GM18907 (cell line): Measurements from ENCODE around the gene PAN3.

ENCODE experiments used
- ATAC-seq: cut with Tn5 transposase; IDR thresholded peaks from one replicate; pipeline ENCODE4 v1.9.1; 2021; ENCODE audit warnings: mild to moderate bottlenecking, moderate library complexity; ENCODE audit not compliant: unreplicated experiment

Gene PAN3

GRCh38 chr13:28283600-28283999 lies 145.3 kb downstream of the PAN3 start:
- ATAC-seq: no peak

GRCh38 chr13:28286263-28286662 lies 147.9 kb downstream of the PAN3 start:
- ATAC-seq: peak; percentile 54

DNA sequence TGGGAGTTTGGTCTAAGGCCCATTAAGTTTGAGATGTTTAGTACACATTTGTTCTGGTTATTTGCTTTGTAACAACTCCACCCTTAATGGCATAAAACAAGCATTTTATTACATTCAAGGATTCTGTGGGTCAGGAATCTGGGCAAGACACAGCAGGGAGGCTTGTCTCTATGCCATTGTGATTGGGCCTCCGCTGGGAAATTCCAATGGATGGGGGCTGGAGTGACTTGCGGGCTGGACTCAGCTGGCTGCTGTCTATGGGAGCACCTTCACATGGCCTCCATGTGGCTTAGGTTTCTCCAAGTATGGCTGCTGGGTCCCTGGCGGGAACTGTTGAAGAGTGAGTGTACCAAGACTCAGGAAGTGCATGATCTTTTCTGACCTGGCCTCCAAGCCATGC lies 159.0 kb downstream of the PAN3 start:
- no peak for ATAC-seq

GRCh38 chr13:28299916-28300315 lies 161.6 kb downstream of the PAN3 start:
- no peak for ATAC-seq

- no peak for ATAC-seq
Measured at GRCh38 chr13:28301839-28302238, 163.5 kb downstream of the PAN3 start.

DNA sequence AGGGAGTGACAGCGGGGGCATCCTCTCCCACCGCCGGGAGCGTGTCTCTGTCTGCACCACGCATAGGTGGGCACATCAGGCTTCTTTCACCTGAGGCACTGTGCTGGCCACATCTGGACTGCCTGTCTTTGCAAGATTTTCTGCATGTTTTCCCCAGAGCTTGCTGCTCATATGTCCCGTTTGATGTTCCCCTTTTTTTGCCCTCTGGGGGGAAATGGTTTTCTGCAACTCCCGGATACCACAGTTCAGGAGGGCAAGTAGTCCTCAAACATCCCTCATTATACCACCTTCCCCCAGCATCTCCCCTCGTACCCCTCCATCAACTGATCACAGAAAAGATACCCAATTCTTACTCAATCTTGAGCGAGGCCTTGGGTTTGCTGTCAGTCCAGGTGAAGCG lies 168.0 kb downstream of the PAN3 start:
- no peak for ATAC-seq

GRCh38 chr13:28313579-28313978 lies 175.2 kb downstream of the PAN3 start:
- ATAC-seq: no peak

GRCh38 chr13:28314879-28315278 lies 176.5 kb downstream of the PAN3 start:
- ATAC-seq: no peak

GRCh38 chr13:28316129-28316528 lies 177.8 kb downstream of the PAN3 start:
- no peak for ATAC-seq

GRCh38 chr13:28316836-28317235 lies 178.5 kb downstream of the PAN3 start:
- no peak for ATAC-seq

DNA sequence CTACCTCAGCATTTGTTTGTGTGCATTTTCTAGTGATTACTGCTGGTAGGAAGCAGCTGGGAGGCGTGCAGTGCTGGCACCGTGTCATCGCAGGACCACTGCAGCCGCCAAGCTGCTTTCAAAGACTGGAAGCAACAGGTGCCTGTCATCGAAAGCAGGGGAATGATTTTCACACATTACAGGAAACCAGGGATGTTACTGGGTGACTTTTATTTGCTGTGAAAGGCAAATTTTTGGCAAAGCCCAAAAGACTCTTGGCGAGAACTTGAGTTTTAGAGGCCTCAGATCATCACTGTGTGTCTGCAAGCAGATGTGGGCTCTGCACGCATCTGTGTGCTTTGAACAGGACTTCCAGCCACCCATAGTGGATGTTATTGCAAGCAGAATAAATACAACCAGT lies 180.2 kb downstream of the PAN3 start:
- no peak for ATAC-seq

GRCh38 chr13:28319528-28319927 lies 181.2 kb downstream of the PAN3 start:
- ATAC-seq: no peak

DNA sequence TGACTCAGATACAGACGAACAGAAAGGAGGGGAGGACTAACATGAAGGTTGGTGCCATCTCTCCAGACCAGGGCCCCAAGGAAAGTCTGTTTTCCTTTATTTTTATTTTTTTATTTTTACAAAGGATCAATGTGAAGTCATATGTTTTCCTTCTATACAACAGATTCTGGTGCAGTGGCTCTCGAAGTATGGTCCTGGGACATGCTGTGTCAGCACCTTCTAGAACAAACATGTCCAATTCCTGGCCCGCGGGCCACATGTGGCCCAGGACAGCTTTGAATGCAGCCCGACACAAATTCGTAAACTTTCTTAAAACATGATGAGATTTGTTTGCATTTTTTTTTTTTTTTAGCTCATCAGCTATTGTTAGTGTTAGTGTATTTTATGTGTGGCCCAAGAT lies 181.9 kb downstream of the PAN3 start:
- ATAC-seq: no peak

GRCh38 chr13:28320884-28321574 lies 182.7 kb downstream of the PAN3 start:
- no peak for ATAC-seq

- no peak for ATAC-seq
Measured at GRCh38 chr13:28321756-28322155, 183.4 kb downstream of the PAN3 start.

DNA sequence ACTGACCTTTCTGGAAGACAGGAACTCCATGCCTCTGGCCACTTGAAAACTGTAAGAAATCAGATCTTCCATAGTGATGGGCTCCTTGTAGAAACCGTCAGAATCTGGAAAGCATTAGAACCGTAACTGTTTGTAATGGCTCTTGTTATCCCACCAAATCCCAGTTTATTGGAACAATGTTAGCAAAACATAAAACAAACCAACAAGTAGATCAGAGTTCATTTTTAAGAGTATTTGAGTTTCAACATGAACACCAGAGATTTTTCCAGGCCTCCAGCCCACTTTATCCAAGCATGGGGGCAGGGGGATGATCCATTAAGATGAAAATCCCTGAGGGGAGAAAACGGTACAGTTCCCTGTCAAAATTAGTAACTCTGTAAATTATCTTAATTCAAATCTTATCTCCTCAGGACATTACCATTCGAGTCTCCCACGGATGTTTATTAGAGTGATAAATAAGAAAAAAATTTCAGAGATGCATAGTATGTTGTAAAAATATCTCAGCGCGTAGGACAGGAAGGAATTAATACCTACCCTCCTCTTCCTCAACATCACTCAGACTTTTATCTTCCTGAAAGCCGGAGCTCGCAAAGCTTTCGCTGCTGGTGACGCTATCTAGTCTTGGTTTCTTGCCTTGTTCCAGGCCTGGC lies 184.0 kb downstream of the PAN3 start:
- no peak for ATAC-seq

GRCh38 chr13:28324181-28324789 lies 185.9 kb downstream of the PAN3 start:
- peak; percentile 74 for ATAC-seq

- ATAC-seq: no peak
Measured at GRCh38 chr13:28325022-28325421, 186.7 kb downstream of the PAN3 start.

DNA sequence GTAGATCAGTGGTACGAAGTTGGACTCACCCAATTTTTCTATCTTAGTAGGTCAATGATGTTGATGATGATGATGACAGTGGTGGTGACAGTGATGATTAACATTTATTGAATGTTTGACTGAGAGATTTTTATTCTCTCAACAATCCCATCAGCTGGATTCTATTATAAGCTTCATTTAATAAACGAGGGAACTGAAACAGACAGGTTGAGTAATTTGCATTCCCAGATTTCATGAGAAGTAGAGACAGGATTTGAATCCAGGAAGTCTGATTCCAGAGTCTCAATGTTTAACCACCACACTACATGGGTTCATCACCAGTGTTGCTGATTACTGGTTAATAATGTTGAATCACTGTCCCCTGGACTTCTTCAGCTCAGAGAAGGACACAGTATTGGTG lies 187.7 kb downstream of the PAN3 start:
- no peak for ATAC-seq

- no peak for ATAC-seq
Measured at GRCh38 chr13:28327373-28328270, 189.3 kb downstream of the PAN3 start.

DNA sequence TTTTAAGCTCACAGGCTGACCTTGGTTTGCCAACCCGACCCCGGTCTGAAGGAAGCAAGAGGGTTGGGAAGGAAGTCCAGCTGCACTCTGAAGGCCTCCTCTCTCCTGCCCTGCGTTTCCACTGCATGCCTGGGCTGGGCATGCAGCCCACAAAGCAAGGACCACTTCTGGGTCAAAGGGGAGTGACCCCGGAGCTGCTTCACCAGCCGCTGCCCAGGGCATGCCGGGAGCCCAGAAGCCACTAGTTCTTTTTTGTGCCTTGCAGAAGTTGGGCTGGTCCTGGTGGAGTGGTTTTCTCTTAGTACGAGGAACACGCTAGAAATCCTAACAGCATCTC lies 189.9 kb downstream of the PAN3 start:
- no peak for ATAC-seq
